ENCODE measurements around the gene ME1.
"Not testable (repeated sequence)": the region's sequence is repeated elsewhere in the genome, so short reads cannot be mapped to it uniquely, and the experiment has no call there.

Gene ME1

GRCh38 chr6:83431545-83432155, 799 bp upstream of the ME1 start:
- DNase-seq (ENCODE audit: low spot score) = no peak

DNA sequence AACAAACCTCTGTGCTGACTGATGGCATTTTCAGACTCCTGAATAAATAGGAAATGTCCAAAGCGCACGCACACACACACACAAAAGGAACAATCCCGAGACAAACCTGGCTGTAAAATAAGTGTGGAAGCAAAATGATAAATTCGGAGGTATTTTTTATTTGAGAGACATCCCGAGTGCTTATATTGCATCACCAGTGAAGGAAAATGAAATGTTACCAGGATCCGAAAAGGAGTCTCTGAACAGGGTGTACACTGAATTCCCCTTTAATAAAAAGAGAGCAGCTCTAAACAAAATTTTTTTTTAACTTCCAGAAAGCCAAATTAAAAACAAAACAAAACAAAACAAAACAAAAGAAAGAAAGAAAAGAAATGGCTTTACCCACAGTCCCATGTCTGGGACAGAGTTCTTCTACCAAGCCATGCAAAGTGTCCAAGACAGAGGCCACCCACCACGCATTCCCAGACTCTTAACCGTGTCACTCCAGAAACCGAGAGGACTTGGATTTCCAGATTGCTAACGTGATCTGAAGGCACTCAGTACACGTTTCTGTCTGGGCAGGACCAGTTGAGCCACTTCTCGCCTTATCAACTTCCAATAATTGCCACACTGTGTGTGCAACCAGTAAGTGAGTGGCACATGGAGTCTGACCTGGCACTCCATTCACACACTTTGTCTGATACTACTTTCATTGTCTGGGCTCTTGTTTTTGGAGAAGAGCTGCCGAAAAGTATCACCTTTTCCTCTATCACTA, 817 bp downstream of the ME1 start:
- DNase-seq (ENCODE audit: low spot score) = no peak

GRCh38 chr6:83429269-83429668, 1.6 kb downstream of the ME1 start:
- DNase-seq (ENCODE audit: low spot score) = no peak

GRCh38 chr6:83424392-83425018, 6.3 kb downstream of the ME1 start:
- DNase-seq (ENCODE audit: low spot score) = no peak

- peak; percentile 38 for DNase-seq (ENCODE audit: low spot score)
Observed at GRCh38 chr6:83417880-83418663, 12.8 kb downstream of the ME1 start.

DNA sequence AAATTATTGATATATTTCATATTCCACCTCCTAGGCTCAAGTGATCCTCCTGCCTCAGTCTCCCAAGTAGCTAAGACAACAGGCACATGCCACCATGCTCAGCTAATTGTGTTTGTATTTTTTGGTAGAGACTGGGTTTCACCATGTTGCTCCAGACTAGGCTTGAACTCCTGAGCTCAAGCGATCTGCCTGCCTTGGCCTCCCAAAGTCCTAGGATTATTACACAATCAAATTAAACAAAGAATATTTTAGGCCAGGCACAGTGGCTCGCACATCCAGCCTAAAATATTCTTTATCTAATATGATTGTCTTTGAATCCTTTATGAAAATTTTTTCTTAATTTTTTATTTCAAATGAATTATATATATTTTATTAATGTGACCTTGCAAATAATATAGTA, 17.8 kb downstream of the ME1 start:
- no peak for DNase-seq (ENCODE audit: low spot score)

DNA sequence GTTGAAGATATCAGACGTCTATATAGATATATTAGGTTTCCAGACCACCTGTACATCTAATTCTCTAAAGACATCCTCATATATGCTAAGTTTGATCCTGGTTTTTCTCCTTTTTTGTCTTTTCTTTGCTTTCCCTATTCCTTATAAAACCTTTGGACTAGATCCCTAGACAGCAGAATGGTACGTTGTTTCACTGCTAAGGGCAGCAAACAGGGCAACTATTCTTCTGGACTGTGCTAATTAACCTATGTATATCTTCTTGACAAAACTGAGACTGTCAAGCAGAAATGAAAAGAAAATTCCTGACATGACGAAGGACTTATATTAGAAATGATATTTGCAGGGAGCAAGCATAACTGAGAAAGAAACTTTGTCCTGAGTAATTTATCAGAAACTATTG, 19.1 kb downstream of the ME1 start:
- no peak for DNase-seq (ENCODE audit: low spot score)

- no peak for DNase-seq (ENCODE audit: low spot score)
Observed at GRCh38 chr6:83403191-83403590, 27.7 kb downstream of the ME1 start.

DNA sequence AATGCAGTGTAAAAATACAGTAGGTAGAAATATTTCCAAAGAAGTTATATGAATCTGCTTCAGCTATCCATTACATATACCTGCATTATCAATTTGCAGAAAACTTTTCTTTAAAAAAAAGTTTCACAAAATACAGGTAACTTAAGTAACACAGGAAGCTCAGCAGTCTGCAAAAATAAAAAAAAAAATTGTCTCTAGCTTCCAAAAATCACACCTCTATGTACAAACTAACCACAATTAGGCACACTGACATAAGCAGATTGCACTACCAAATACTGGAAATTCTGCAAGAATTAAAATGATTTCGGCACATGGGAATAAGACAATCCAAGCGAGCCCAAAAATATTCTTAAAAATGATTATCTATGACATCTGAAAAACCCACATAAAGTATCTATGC, 41.2 kb downstream of the ME1 start:
- no peak for DNase-seq (ENCODE audit: low spot score)

GRCh38 chr6:83385473-83385872, 45.4 kb downstream of the ME1 start:
- DNase-seq (ENCODE audit: low spot score) = no peak

GRCh38 chr6:83384751-83385150, 46.1 kb downstream of the ME1 start:
- no peak for DNase-seq (ENCODE audit: low spot score)

GRCh38 chr6:83381949-83382348, 48.9 kb downstream of the ME1 start:
- DNase-seq (ENCODE audit: low spot score) = no peak

GRCh38 chr6:83378621-83379388, 52.0 kb downstream of the ME1 start:
- peak; percentile 16 for DNase-seq (ENCODE audit: low spot score)

DNA sequence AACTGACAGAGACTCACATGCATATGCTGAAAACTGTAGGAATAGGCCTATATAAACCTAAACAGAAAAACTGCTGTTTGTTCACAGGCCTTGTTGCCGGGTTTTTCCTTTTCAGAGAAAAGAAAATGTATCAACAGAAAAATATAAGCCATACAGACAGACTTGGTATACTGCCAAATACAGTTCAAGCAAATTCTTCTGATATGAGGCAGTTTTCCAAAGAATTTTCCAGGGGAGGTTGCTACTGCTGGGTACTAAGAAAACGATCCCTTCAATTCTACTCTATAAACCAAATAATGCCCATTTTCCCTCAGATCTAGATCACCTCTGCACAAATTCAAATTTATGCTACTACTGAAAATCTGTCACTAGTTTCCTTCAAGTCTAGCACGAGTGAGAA, 59.4 kb downstream of the ME1 start:
- DNase-seq (ENCODE audit: low spot score) = peak; percentile 37

DNA sequence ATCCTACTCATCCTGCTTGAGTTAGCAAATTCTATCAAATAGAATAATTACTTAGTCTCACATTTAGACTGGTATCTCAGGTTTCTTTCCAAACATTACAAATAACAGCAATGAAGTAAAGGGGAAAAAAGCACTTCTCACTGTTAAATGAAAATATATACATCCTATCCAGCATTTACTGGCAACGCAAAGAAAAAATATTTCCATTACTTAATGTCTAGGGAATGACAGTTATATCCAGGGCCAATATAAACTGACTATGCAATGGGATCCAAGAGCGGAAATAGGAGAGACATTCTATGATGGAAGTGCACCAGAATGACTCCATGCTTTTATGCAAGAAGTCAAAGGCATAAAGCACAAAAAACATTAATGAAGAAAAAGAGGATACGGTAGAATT, 60.3 kb downstream of the ME1 start:
- no peak for DNase-seq (ENCODE audit: low spot score)

GRCh38 chr6:83369692-83370091, 61.2 kb downstream of the ME1 start:
- no peak for DNase-seq (ENCODE audit: low spot score)

DNA sequence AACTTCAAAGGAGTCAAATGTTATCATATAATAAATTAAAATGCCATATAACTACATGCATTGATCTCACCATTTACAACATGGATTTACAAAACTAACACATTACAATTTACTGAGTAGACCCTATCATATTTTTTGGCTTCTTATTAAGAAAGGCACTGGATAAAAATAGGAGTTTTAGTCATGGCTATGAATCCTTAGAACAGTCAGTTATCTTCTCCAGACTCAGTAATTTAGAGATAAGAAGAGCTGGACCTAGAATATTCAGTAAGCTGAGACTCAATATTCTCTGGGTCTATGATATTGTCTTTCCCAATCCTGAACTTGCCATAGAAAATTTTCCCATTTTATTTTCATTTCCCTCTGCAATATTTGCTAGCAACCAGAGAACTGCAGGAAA, 62.3 kb downstream of the ME1 start:
- no peak for DNase-seq (ENCODE audit: low spot score)

- DNase-seq (ENCODE audit: low spot score) = no peak
Observed at GRCh38 chr6:83367104-83367503, 63.7 kb downstream of the ME1 start.

- DNase-seq (ENCODE audit: low spot score) = peak; percentile 2
Observed at GRCh38 chr6:83365931-83366330, 64.9 kb downstream of the ME1 start.

- not testable (repeated sequence) for DNase-seq (ENCODE audit: low spot score)
Observed at GRCh38 chr6:83362349-83362748, 68.5 kb downstream of the ME1 start.

DNA sequence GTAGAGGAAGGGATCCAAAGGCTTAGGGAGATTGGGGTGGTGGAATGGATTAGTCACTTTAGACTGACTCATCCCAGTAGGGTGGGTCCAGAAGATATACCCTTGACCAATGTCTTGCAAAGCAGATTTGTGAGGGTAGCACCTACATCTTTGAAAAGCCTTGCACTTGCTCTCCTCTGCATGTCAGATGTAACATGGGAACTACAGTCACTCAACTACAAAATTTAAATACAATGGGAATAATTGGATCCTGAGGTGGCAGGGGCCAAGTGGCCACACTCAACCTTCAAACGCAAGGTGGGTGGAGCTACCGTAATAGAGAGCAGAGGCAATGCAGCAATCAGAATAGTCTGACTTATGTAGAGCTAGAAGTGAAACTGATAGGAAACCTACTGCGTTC, 71.2 kb downstream of the ME1 start:
- DNase-seq (ENCODE audit: low spot score) = no peak

DNA sequence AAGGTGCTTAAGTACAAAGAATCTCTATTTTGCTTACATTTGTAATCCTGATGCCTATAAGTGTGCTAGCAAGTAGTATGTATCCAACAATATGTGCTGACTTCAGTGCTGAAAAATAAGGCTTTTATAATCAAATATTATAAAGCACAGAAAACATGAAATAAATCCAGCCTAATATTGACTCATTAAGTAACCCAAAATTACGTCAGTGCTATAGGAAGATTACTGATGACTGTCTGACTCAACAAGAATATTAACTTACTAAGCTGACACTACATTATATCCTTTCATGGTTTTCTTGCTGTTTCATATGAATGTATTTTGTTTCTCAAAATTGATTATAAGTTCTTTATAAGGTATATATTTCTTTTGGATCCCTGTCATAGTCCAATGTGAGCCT, 76.1 kb downstream of the ME1 start:
- DNase-seq (ENCODE audit: low spot score) = no peak
